Hepatocyte (in vitro differentiated cells): Measurements from ENCODE around the gene MSI2. TPM values are rescaled to one million over a fixed set of nuclear protein-coding genes. Genes with fewer than 3 reads are reported as not detected.

Experiments used
- DNase-seq: peaks from one replicate; pipeline ENCODE4 v3.0.0-alpha.2; 2016; ENCODE audit warnings: low spot score
- H2AFZ ChIP-seq: fragments of 200-600 bp; sonication (generic); 2 replicates; pipeline ENCODE4 v1.6.0; 2016; ENCODE audit warnings: antibody characterized with exemption, mild to moderate bottlenecking
- H3K27ac ChIP-seq: fragments of 200-600 bp; sonication (generic); 2 replicates; pipeline ENCODE4 v1.5.1; 2016; ENCODE audit warnings: mild to moderate bottlenecking
- H3K27me3 ChIP-seq: fragments of 200-600 bp; sonication (generic); 2 replicates; pipeline ENCODE4 v1.6.1; 2016
- H3K36me3 ChIP-seq: fragments of 200-600 bp; sonication (generic); replicated peaks from 2 replicates; pipeline ENCODE4 v1.5.1; 2016; ENCODE audit warnings: low read depth; ENCODE audit not compliant: insufficient read depth
- H3K4me1 ChIP-seq: fragments of 200-600 bp; sonication (generic); 2 replicates; pipeline ENCODE4 v1.5.1; 2016; ENCODE audit warnings: mild to moderate bottlenecking, moderate library complexity; ENCODE audit not compliant: insufficient read depth
- H3K4me2 ChIP-seq: fragments of 200-600 bp; sonication (generic); 2 replicates; pipeline ENCODE4 v1.6.0; 2016
- H3K4me3 ChIP-seq: fragments of 200-600 bp; sonication (generic); 2 replicates; pipeline ENCODE4 v1.5.1; 2016; ENCODE audit warnings: mild to moderate bottlenecking
- H3K79me2 ChIP-seq: fragments of 200-600 bp; sonication (generic); 2 replicates; pipeline ENCODE4 v1.6.0; 2017; ENCODE audit warnings: mild to moderate bottlenecking
- H3K9me2 ChIP-seq: fragments of 200-600 bp; sonication (generic); replicated peaks from 2 replicates; pipeline ENCODE4 v1.6.0; 2017; ENCODE audit warnings: mild to moderate bottlenecking; ENCODE audit not compliant: insufficient read depth
- H3K9me3 ChIP-seq: fragments of 200-600 bp; sonication (generic); 2 replicates; pipeline ENCODE4 v1.5.1; 2016; ENCODE audit warnings: low read depth, mild to moderate bottlenecking
- H4K20me1 ChIP-seq: fragments of 200-600 bp; sonication (generic); 2 replicates; pipeline ENCODE4 v1.6.0; 2016; ENCODE audit warnings: mild to moderate bottlenecking; ENCODE audit not compliant: insufficient read depth, poor library complexity, severe bottlenecking
- CTCF ChIP-seq: fragments of 200-600 bp; sonication (generic); IDR thresholded peaks from 2 replicates; pipeline ENCODE4 v1.5.1; 2016; ENCODE audit warnings: antibody characterized with exemption, mild to moderate bottlenecking; ENCODE audit not compliant: poor library complexity
- EZH2 ChIP-seq: fragments of 200-600 bp; sonication (generic); IDR thresholded peaks from 2 replicates; pipeline ENCODE4 v1.6.1; 2016; ENCODE audit warnings: antibody characterized with exemption, mild to moderate bottlenecking, borderline replicate concordance
- EZH2phosphoT487 ChIP-seq: fragments of 200-600 bp; sonication (generic); IDR thresholded peaks from one replicate; pipeline ENCODE4 v1.6.1; 2018; ENCODE audit warnings: antibody characterized with exemption, mild to moderate bottlenecking, low read depth, moderate library complexity; ENCODE audit not compliant: unreplicated experiment, severe bottlenecking
- WGBS: methylation state at CpG from one replicate; pipeline ENCODE4 v1.1.6; 2016; ENCODE audit warnings: low lambda C conversion rate; ENCODE audit errors: missing lambda C conversion rate; 5-methylcytosine and 5-hydroxymethylcytosine counted together
- polyA plus RNA-seq: library from polyadenylated mRNA; unstranded; fragments of >200 nt; fragmentation: Nextera tagmentation; extraction: Ambion mirVana; gene quantifications from 2 replicates; pipeline ENCODE4 v1.2.1, GENCODE V29; 2016
- total RNA-seq: library from RNA; depleted of rRNA; stranded (reverse); fragments of >200 nt; gene quantifications from 2 replicates; pipeline ENCODE4 v1.2.3, GENCODE V29; 2014

MSI2 gene
- total and polyA plus RNA-seq, 2 experiments from 2014 or later: 16.1 to 60.6 TPM

- WGBS: 48% methylated on average over 2 of the region's 2 CpGs
- Histone ChIP-seq H3K36me3 (no peaks in the 10 kb centered on the region), H3K27me3 (no peaks in the 10 kb centered on the region), H2AFZ (no peak overlapping the region), H3K9me3 (no peaks in the 10 kb centered on the region), H4K20me1 (no peaks in the 10 kb centered on the region), H3K27ac (no peak overlapping the region), H3K79me2 (peaks cover 66% of the 10 kb centered on the region), H3K4me2 (no peak overlapping the region), H3K9me2 (no peaks in the 10 kb centered on the region), H3K4me1 (no peaks in the 10 kb centered on the region), H3K4me3 (no peak overlapping the region)
- TF ChIP-seq CTCF (no peak), EZH2phosphoT487 (no peak), EZH2 (no peak)
- no peak for DNase-seq
Measured at GRCh38 chr17:57312242-57312641, 55.9 kb downstream of the MSI2 start.

- no peak overlapping the region for H3K4me2 ChIP-seq
- no peak overlapping the region for H3K4me3 ChIP-seq
- H3K27me3 ChIP-seq: no peaks in the 10 kb centered on the region
- H3K4me1 ChIP-seq: no peaks in the 10 kb centered on the region
- H3K79me2 ChIP-seq: peaks cover 67% of the 10 kb centered on the region
- H3K9me3 ChIP-seq: no peaks in the 10 kb centered on the region
- no peak overlapping the region for H3K27ac ChIP-seq
- no peaks in the 10 kb centered on the region for H3K36me3 ChIP-seq
- H4K20me1 ChIP-seq: no peaks in the 10 kb centered on the region
- no peak for DNase-seq
- H3K9me2 ChIP-seq: no peaks in the 10 kb centered on the region
- no peak overlapping the region for H2AFZ ChIP-seq
- WGBS: 79% methylated on average over 12 of the region's 12 CpGs
- no peak for TF ChIP-seq EZH2phosphoT487
- no peak for TF ChIP-seq CTCF
- no peak for TF ChIP-seq EZH2
Measured at GRCh38 chr17:57313097-57313835, 56.9 kb downstream of the MSI2 start.

GRCh38 chr17:57315061-57316015 lies 59.0 kb downstream of the MSI2 start:
- no peak for DNase-seq
- WGBS: 80% methylated on average over 16 of the region's 16 CpGs
- Histone ChIP-seq H3K4me1 (no peaks in the 10 kb centered on the region), H3K79me2 (peaks cover 77% of the 10 kb centered on the region), H3K4me2 (no peak overlapping the region), H3K9me3 (no peaks in the 10 kb centered on the region), H3K36me3 (no peaks in the 10 kb centered on the region), H2AFZ (no peak overlapping the region), H3K4me3 (no peak overlapping the region), H3K27me3 (no peaks in the 10 kb centered on the region), H3K9me2 (no peaks in the 10 kb centered on the region), H3K27ac (no peak overlapping the region), H4K20me1 (peaks cover 2% of the 10 kb centered on the region)
- no peak for TF ChIP-seq CTCF
- TF ChIP-seq EZH2phosphoT487: no peak
- TF ChIP-seq EZH2: no peak
